Aorta (tissue), 5 donors: ENCODE results near the gene TIMM10B. TPM values are rescaled to one million over a fixed set of nuclear protein-coding genes. Genes with fewer than 3 reads are reported as not detected.

Source experiments
- ATAC-seq: fragments of 200-7000 bp; cut with Tn5 transposase; one replicate; pipeline ENCODE4 v1.9.1; 2022; ENCODE audit warnings: moderate library complexity; ENCODE audit not compliant: low FRiP score
- DNase-seq, 2 donors: peaks; one replicate each; pipeline ENCODE4 v3.0.0-alpha.2; 2020
- H3K27ac ChIP-seq, 2 donors: one replicate each; pipeline ENCODE4 v1.5.1; 2013; ENCODE audit warnings: low read length in 2 of 2, mild to moderate bottlenecking in 2 of 2, moderate library complexity in 2 of 2, control low read depth in 1 of 2, inconsistent platforms in 1 of 2, low read depth in 1 of 2
- H3K27me3 ChIP-seq, 2 donors: one replicate each; pipeline ENCODE4 v1.6.1; 2013; ENCODE audit warnings: control low read depth in 1 of 2, low read length in 1 of 2, mild to moderate bottlenecking in 1 of 2, moderate library complexity in 1 of 2; ENCODE audit not compliant: insufficient read depth in 2 of 2, control insufficient read depth in 1 of 2
- H3K36me3 ChIP-seq, 2 donors: one replicate each; pipeline ENCODE4 v1.6.1; 2013; ENCODE audit warnings: control low read depth in 1 of 2, low read length in 1 of 2, mild to moderate bottlenecking in 1 of 2; ENCODE audit not compliant: insufficient read depth in 2 of 2, control insufficient read depth in 1 of 2
- H3K4me1 ChIP-seq, 2 donors: one replicate each; pipeline ENCODE4 v1.6.1; 2013; ENCODE audit warnings: low read length in 2 of 2, control low read depth in 1 of 2, mild to moderate bottlenecking in 1 of 2, moderate library complexity in 1 of 2; ENCODE audit not compliant: insufficient read depth in 2 of 2, control insufficient read depth in 1 of 2
- H3K4me3 ChIP-seq, 2 donors: one replicate each; pipeline ENCODE4 v1.5.1; 2013; ENCODE audit warnings: low read length in 2 of 2, control low read depth in 1 of 2, mild to moderate bottlenecking in 1 of 2
- H3K9me3 ChIP-seq: one replicate; pipeline ENCODE4 v1.6.1; 2013; ENCODE audit warnings: mild to moderate bottlenecking, low read length; ENCODE audit not compliant: control insufficient read depth
- WGBS, 2 donors: extraction: QIAGEN DNeasy Blood & Tissue Kit; methylation state at CpG; one replicate each; pipeline ENCODE4 v1.1.7; 2013; 5-methylcytosine and 5-hydroxymethylcytosine counted together
- intact Hi-C, 2 donors: fragments of 100-400 bp; cut with DNase I; formaldehyde crosslinking; loops; one replicate each; pipeline versions ENCODE4 v1.14.2 to v1.15.0; 2022
- polyA plus RNA-seq, 2 donors: library from polyadenylated mRNA; stranded (reverse); fragments of 200-250 nt; gene quantifications; one replicate each; pipeline ENCODE4 v1.2.3, GENCODE V29; 2013
- total RNA-seq, 2 donors: library from RNA; stranded (reverse); fragmentation: NEBNext Ultra II Directional; extraction: Animal tissue kit (Norgen Biotek cat#: 25700); gene quantifications; one replicate each; pipeline ENCODE4 v1.2.1, GENCODE V29; 2021
- donor health status: healthy with polysubstance abuse.
- donor health status: Bipolar disorder and iron deficiency.
- donor health status: DM: no; HTN: no; CAD: no.
- donor health status: DM: no; HTN: no; CAD: no.
- donor health status: DM: yes; HTN: yes; CAD: no.

TIMM10B gene
- total and polyA plus RNA-seq, 4 donors: 21.0 to 39.1 (median 34.2) TPM

DNA sequence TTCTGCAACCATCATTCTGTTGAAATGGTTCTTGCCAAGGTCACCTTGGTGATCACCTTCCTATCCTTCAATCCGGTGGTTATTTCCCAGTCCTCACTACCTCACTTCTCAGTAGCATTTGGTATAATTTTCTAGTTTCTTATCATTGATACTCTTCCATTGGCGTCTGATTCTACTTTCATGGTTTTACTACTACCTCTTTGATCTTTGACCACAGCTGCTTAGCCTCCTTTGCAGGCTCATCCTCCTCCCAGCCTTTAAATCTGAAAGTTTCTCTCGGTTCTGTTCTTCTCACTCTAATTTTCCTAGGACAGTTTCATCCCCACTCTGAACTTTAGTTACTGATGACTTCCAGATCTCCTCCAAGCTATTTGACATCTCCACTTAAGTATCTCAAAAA is 5.0 kb downstream of the TIMM10B start:
- Histone ChIP-seq H3K9me3 (no peaks in the 10 kb centered on the region), H3K4me1 (peaks cover 0 to 2% of the 10 kb centered on the region in 2 donors), H3K27me3 (no peaks in the 10 kb centered on the region), H3K4me3 (no peak overlapping the region), H3K27ac (no peak overlapping the region), H3K36me3 (peaks cover 0 to 3% of the 10 kb centered on the region in 2 donors)
- DNase-seq (no peak), ATAC-seq (no peak)
- 84 to 90% methylated on average over 3 of the region's 3 CpGs for whole genome bisulfite sequencing, 2 donors
- intact Hi-C loops: no loop called here

GRCh38 chr11:6486938-6487337 is 5.6 kb downstream of the TIMM10B start:
- H3K27me3 ChIP-seq: no peaks in the 10 kb centered on the region
- H3K4me3 ChIP-seq: no peak overlapping the region
- H3K9me3 ChIP-seq: no peaks in the 10 kb centered on the region
- intact Hi-C loops: no loop called here
- DNase-seq (no peak), ATAC-seq (no peak)
- peaks cover 0 to 2% of the 10 kb centered on the region in 2 donors for H3K4me1 ChIP-seq
- WGBS, 2 donors: 92 to 93% methylated on average over 1 of the region's 1 CpG
- H3K36me3 ChIP-seq: peaks cover 0 to 3% of the 10 kb centered on the region in 2 donors
- H3K27ac ChIP-seq: no peak overlapping the region

- Histone ChIP-seq H3K36me3 (peaks cover 0 to 3% of the 10 kb centered on the region in 2 donors), H3K27ac (no peak overlapping the region), H3K4me1 (no peaks in the 10 kb centered on the region), H3K9me3 (no peaks in the 10 kb centered on the region), H3K27me3 (no peaks in the 10 kb centered on the region), H3K4me3 (no peak overlapping the region)
- intact Hi-C loops: no loop called here
- DNase-seq (no peak), ATAC-seq (no peak)
- WGBS, 2 donors: 88 to 89% methylated on average over 6 of the region's 6 CpGs
Measured at GRCh38 chr11:6488342-6488741, 7.0 kb downstream of the TIMM10B start.

GRCh38 chr11:6488821-6489220 is 7.5 kb downstream of the TIMM10B start:
- peaks cover 0 to 3% of the 10 kb centered on the region in 2 donors for H3K36me3 ChIP-seq
- no peak for DNase-seq
- ATAC-seq: no peak
- H3K4me1 ChIP-seq: no peaks in the 10 kb centered on the region
- no peaks in the 10 kb centered on the region for H3K27me3 ChIP-seq
- intact Hi-C loops: no loop called here
- no peak overlapping the region for H3K27ac ChIP-seq
- H3K4me3 ChIP-seq: no peak overlapping the region
- WGBS, 2 donors: 81 to 89% methylated on average over 3 of the region's 3 CpGs
- H3K9me3 ChIP-seq: no peaks in the 10 kb centered on the region

- intact Hi-C loops: no loop called here
Measured at GRCh38 chr11:6489306-6489705, 8.0 kb downstream of the TIMM10B start.

DNA sequence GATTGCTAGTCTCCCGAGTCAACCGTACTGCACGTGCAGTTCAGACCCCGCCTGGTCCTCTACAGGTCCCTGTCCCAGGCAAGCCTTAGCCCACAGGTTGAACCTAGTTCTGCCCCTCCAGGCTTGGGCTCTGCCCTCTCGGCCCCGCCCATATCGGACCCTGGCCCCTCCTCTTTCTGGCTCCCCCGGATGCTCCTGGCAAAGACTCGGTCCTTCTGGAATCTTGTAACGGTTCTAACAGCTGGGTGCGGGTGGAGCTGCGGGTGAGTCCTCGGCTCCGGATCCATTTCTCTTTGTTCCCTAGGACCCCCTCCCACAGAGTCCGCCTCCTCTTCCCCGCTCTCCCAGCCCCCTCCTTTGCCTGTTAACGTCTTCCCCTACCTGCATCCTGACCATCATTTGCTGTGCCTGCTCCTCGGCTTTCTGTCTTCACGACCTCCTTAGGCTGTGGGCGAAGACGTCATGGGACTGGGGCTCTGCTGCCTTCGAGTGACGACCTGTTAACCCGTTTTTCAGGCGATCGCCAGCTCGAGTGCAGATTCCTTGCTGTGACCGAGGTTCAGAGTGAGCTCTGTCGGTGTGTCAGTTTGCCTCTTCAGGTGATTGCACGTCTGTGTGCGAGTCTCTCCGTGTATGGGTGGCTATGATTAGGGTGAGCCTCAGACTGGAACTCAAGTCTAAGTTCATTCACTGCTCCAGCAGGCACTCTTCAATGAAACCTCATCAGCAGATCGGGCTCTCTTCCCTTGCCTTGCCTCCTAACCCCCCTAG is 16.0 kb downstream of the TIMM10B start, which contains the start of gene DNHD1:
Gene DNHD1, plus strand, starts transcription at position 212 of the 771 bp plus-strand sequence. CDS start 936 bp downstream, outside the sequence.
- intact Hi-C loops: no loop called here
- Histone ChIP-seq H3K27ac (peak within 1 kb of the TSS; percentile 30 to 48), H3K9me3 (no peaks in the 10 kb centered on the region), H3K36me3 (peaks cover 0 to 2% of the 10 kb centered on the region in 2 donors), H3K4me1 (no peaks in the 10 kb centered on the region), H3K27me3 (no peaks in the 10 kb centered on the region), H3K4me3 (no peak within 1 kb of the TSS)
- 43 to 44% methylated on average over 33 of the region's 33 CpGs for WGBS, 2 donors
- DNase-seq: peak in 1 of 2 donors; percentile 76
- ATAC-seq: peak; percentile 22

More at GRCh38 chr11:6489306-6489705, 8.0 kb downstream of the TIMM10B start:
- peaks cover 0 to 3% of the 10 kb centered on the region in 2 donors for H3K36me3 ChIP-seq
- no peak for DNase-seq
- no peaks in the 10 kb centered on the region for H3K27me3 ChIP-seq
- H3K27ac ChIP-seq: no peak overlapping the region
- H3K4me1 ChIP-seq: no peaks in the 10 kb centered on the region
- WGBS, 2 donors: 72% methylated on average over 4 of the region's 4 CpGs
- H3K4me3 ChIP-seq: no peak overlapping the region
- H3K9me3 ChIP-seq: no peaks in the 10 kb centered on the region
- no peak for ATAC-seq

DNA sequence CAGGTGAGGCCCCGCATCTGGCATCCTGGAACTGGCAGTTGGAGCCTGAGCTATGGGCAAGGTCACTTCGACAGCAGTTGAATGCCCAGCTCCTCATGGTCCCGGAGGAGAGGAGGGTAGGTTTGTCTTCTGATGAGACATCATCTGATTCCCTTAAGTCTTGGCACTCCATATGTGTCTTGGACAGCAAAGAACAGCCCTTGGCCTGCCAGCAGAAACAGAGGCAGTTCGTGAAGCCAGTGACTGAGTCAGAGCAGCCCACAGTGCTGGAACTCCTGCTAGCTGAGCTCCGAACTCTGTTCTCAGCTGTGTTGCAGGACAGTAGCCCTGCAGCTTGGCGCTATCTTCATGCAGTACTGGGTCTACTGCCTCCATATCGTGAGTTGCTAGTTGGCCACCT is 16.8 kb downstream of the TIMM10B start:
- peak overlapping the region; percentile 30 to 48 for H3K27ac ChIP-seq

DNA sequence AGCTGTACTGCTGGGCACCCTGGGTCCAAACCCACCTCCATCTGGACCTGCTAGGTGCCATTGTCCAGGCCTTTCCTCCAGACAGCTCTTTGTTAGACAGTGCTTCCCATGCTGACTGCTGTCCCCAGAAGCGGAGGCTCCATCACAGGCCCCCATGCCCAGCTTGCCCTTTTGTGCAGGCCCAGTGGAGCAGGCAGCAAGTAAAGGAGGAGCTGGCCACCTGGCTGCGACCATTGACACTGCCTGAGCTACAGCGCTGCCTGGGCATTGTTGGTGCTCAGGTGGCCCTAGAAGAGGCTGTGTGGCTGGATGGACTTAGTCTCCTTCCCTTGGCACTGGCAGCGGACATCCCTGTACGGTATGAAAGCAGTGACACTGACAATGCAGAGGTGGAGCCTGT is 17.2 kb downstream of the TIMM10B start:
- intact Hi-C loops: no loop called here
- DNase-seq (no peak), ATAC-seq (no peak)
- H3K4me3 ChIP-seq: no peak overlapping the region
- no peaks in the 10 kb centered on the region for H3K9me3 ChIP-seq
- no peaks in the 10 kb centered on the region for H3K4me1 ChIP-seq
- peaks cover 0 to 2% of the 10 kb centered on the region in 2 donors for H3K36me3 ChIP-seq
- WGBS, 2 donors: 92 to 96% methylated on average over 5 of the region's 5 CpGs
- H3K27me3 ChIP-seq: no peaks in the 10 kb centered on the region
- H3K27ac ChIP-seq: no peak overlapping the region

More for the DNA sequence above, 16.8 kb downstream of the TIMM10B start:
- no peaks in the 10 kb centered on the region for H3K27me3 ChIP-seq
- WGBS, 2 donors: 14 to 16% methylated on average over 7 of the region's 7 CpGs
- H3K9me3 ChIP-seq: no peaks in the 10 kb centered on the region
- H3K4me3 ChIP-seq: no peak overlapping the region
- ATAC-seq (peak; percentile 80), DNase-seq (peak; percentile 77 to 85)
- peaks cover 0 to 2% of the 10 kb centered on the region in 2 donors for H3K36me3 ChIP-seq
- intact Hi-C loops: no loop called here
- H3K4me1 ChIP-seq: no peaks in the 10 kb centered on the region

DNA sequence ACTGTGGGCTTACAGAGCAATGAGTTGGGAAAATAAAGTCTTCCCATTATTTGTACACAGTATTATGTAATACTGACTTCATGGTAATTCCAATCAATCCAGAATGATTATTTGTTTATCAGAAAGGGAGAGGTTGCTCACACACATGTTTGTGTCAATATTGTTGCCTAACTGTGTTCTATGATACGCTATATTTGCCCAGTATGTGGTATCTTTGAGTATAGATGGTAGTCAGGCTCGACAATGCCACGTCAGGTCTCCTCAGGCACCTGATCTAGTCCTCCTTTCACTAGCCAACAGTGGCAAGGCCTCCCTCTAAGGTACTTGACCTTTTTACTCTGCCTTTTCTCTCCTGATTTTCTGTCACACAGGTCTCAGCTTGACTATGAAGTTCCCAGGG is 21.1 kb downstream of the TIMM10B start:
- no peaks in the 10 kb centered on the region for H3K36me3 ChIP-seq
- no peak overlapping the region for H3K27ac ChIP-seq
- intact Hi-C loops: no loop called here
- no peaks in the 10 kb centered on the region for H3K4me1 ChIP-seq
- H3K4me3 ChIP-seq: no peak overlapping the region
- no peaks in the 10 kb centered on the region for H3K27me3 ChIP-seq
- no peaks in the 10 kb centered on the region for H3K9me3 ChIP-seq
- ATAC-seq (no peak), DNase-seq (no peak)
- 94 to 95% methylated on average over 3 of the region's 3 CpGs for WGBS, 2 donors
